GM15510 (cell line): ENCODE data around the gene TMEM184B.

Source experiments
- POLR2A ChIP-seq: IDR thresholded peaks from 3 replicates; pipeline ENCODE4 v1.6.1; 2011; ENCODE audit warnings: borderline replicate concordance; ENCODE audit not compliant: insufficient read length; ENCODE audit errors: extremely low read depth

Gene TMEM184B

GRCh38 chr22:38312261-38312800 is 39.5 kb upstream of the TMEM184B start:
- no peak for TF ChIP-seq POLR2A

- no peak for TF ChIP-seq POLR2A
Observed at GRCh38 chr22:38311323-38311620, 38.5 kb upstream of the TMEM184B start.

DNA sequence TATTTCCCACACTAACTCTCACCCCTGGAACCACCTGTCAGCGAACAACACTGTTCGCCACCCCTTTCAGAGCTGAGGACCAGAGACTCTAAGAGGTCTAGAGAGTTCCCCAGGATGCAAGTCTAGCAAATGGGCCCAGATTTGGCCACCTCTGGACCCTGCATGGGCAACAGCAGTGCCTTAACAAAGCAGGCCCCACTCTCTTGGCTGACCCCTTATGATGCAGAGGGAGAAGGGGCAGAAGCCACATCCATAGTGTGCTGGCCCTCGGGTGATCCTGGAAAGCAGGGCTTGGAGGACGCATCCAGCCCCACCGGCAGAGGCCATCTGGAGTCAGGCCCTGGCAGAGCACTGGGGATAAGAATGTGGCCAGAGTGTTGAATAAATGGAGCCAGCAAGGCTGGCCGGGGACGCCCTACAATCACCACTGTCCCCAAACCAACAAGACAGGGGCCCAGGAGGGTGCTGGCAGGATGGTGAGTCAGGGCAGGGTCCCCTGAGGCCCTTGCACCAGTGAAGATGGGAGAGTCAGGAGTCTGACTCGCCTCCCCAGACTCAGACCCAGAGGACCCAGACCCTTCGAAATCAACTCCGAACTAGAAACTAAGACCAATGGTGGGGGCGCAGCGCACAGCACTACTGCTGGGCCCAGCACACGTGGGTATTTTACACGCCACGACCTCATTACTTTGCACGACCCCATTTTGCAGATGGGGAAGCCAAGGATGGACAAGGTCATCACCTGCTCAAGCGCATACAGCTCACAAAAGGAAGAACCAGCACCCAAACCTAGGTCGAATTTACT is 37.9 kb upstream of the TMEM184B start:
- no peak for TF ChIP-seq POLR2A

- no peak for TF ChIP-seq POLR2A
Observed at GRCh38 chr22:38309614-38310517, 37.1 kb upstream of the TMEM184B start.

- no peak for TF ChIP-seq POLR2A
Observed at GRCh38 chr22:38308791-38309498, 36.1 kb upstream of the TMEM184B start.

DNA sequence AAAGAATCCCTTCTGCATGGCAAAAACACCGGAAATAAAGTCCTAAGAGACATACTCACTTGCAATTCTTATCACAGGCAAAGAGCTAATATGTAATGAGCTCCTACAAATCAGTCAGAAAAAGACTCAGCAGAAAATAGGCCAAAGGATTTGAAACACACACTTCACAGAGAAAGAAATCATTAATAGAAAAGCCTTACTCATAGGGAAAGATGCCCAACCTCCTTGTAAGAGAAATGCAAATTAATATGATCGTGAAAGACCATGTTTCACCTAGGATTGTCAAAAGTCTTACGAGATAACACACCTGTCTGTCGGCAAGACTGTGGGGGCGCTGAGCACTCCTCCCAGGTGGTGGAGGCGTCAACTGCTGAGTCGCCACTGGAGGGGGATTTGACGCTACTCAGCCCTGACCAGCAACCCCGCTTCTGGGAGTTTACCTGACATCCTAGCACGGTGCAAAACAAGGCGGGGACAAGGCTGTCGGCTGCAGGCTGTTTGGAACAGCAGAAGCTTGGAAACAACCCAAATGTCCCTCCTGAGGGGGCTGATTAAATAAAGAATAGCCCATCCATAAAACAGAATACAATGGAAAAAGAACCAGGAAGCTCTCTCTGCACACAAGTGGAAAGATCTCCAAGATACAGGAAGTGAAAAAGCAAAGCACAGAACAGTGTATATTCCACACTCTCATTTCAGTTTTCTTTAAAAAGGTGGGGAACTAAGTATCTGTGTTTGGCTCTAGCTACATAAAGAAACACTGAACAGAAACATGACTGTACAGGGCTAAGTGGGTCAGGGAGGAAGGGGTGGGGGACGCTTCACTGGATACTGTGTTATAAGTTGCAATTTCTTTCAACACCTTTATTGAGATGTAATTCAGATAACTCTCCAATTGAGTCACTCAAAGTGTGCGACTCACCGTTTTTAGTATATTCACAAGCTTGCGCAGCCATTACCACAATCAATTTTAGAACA is 33.0 kb upstream of the TMEM184B start:
- no peak for TF ChIP-seq POLR2A

- no peak for TF ChIP-seq POLR2A
Observed at GRCh38 chr22:38304526-38304925, 31.7 kb upstream of the TMEM184B start.

DNA sequence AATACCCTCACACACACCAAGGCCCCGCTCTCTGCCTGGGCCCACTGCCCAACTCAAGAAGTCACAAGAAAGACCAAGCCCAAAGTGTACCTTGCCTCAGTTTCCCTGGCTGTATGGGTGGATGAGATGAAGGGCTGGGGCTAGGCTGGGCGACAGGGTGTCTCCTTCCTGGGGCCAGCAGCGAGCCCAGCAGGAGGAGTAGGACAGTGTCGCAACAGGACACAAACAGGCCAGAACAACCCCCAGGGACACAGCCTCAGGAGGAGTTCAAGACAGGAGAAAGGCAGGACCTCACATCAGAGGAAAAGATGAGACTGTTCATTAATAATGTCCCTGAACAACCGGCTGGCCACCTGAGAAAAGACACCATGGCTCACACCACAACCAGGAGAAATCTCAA is 31.2 kb upstream of the TMEM184B start:
- TF ChIP-seq POLR2A: no peak

DNA sequence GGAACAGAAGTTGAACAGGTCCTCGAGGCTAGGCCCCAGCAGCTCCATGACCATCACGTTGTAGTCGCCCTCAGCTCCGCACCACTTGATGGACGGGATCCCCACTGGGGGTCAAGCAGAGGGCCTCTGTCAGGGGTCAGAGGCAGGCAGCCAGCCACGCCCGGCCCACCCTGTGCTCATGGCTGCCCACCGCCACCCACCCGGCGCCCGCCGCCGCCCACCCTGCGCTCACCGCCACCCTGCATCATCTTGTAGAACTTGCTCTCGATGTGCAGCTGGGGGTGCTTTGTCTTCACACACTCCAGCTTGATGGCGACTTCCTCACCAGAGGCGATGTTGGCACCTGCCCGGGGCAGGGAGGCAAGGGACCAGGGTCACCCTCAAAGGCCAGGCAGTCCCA is 30.1 kb upstream of the TMEM184B start:
- no peak for TF ChIP-seq POLR2A

GRCh38 chr22:38300946-38301345 is 28.1 kb upstream of the TMEM184B start:
- no peak for TF ChIP-seq POLR2A

DNA sequence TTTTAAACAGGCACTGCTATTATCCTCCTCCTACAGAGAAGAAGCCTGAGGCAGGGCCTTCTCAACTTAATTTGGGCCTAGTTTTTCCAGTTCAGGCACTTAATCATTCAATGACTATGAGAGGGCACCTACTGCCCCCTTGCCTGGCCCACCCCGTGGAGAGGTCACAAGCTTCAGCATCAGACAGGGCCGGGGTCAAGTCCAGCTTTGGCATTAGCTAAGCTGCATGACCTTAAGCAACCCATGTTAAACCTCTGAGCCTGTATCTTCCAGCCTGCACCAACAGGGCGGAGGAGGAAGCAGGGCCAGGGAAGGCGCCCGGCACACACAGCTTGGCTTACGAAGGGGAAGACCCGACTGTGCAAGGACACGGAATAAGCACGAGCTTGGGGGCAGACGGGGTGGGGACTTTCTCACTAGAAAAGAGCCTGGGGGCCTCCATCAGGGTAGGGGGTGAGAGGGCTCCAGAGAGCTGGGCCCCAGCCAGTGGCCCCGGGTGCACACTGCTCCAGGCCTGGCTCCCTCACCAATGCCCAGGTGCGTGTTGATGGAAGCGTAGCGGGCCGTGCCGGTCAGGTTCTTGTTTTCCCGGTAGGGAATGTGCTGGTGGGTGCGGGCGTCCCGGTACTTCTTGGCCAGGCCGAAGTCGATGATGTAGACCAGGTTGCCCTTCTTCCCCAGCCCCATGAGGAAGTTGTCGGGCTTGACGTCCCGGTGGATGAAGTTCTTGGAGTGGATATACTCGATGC is 27.6 kb upstream of the TMEM184B start:
- TF ChIP-seq POLR2A: no peak

DNA sequence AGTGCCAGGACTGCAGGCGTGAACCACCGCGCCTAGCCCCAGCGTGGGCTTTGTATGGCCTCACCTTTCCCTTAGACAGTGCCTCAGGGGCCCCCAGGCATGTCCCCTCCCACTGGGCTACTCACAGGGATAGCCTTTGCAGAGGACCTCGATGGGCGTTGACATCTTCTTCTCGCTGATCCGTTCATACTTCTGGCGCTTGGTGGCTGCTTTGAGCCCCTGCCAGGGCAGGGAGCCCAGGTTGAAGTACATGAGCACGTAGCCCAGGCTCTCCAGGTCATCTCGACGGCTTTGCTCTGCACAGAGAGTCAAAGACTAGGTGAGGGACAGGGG is 26.9 kb upstream of the TMEM184B start:
- TF ChIP-seq POLR2A: no peak

DNA sequence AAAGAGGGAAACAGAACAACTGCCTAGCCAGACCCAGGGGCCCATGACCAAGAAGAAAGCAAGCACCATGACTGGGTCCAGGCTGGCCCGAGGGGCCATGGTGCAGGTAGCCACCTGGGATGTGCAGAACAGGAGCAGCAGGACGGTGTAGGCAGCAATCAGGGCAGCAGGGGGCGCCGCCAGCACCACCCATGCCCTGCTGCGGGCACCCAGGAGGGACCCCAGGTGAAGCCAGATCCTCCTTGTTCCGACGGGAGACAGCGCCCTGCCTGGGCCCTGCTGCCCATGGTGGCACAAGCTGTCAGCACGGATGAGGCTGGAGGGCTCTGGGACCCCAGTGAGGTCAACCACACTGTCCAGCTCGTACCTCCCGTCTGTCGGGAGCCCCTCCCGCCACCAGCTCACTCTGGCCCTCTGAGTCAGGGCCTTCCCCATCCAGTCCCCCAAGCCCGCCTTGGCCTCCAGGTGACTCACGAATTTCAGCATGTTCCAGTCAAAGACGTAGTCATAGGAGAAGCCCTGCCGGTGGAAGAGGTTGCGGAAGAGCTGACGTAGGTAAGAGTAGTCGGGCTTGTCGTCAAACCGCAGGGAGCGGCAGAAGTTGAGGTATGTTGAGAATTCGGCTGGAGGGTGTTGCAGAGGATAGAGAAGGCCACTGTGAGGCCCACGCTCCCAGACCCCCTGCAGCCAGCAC is 25.6 kb upstream of the TMEM184B start:
- no peak for TF ChIP-seq POLR2A
